BJ (cell line): ENCODE results near the gene SLC66A1. TPM values are rescaled to one million over a fixed set of nuclear protein-coding genes. Genes with fewer than 3 reads are reported as not detected.

Experiments
- CTCF ChIA-PET: fragments of 350-600 bp; formaldehyde crosslinking; extraction: SDS; loops from one replicate; lab custom pipeline; 2021; ENCODE audit warnings: antibody characterized with exemption, inconsistent platforms; lab: Yijun Ruan, JAX
- POLR2A ChIA-PET: fragments of 300-600 bp; sonication (Branson Sonifier 250); formaldehyde crosslinking; extraction: SDS; loops from one replicate; lab custom pipeline; 2021; ENCODE audit warnings: antibody characterized with exemption; lab: Charles Lee
- DNase-seq: peaks from one replicate; pipeline ENCODE4 v3.0.0-alpha.2; 2011; ENCODE audit warnings: low read depth
- H3K27me3 ChIP-seq: 2 replicates; pipeline ENCODE4 v1.6.0; 2011; ENCODE audit warnings: low read length; ENCODE audit not compliant: control insufficient read depth, insufficient read depth
- H3K36me3 ChIP-seq: 2 replicates; pipeline ENCODE4 v1.5.1; 2011; ENCODE audit warnings: low read length; ENCODE audit not compliant: control insufficient read depth, insufficient read depth
- H3K4me3 ChIP-seq: 2 replicates; pipeline ENCODE4 v1.5.1; 2011; ENCODE audit warnings: low read depth, mild to moderate bottlenecking, control low read depth, low read length
- polyA plus RNA-seq: library from polyadenylated mRNA; depleted of rRNA; stranded (reverse); fragments of >200 nt; gene quantifications from 2 replicates; pipeline ENCODE4 v1.2.3, GENCODE V29; 2011
- TF ChIP-seq, protein P1 (sequence below): IDR thresholded peaks from 2 replicates; pipeline ENCODE4 v1.5.1; 2011; ENCODE audit warnings: low read depth, mild to moderate bottlenecking, control low read depth, inconsistent platforms, low read length, moderate library complexity; ENCODE audit not compliant: insufficient read depth

SLC66A1 gene
- polyA plus RNA-seq, 1 experiment = 17.7 TPM

DNA sequence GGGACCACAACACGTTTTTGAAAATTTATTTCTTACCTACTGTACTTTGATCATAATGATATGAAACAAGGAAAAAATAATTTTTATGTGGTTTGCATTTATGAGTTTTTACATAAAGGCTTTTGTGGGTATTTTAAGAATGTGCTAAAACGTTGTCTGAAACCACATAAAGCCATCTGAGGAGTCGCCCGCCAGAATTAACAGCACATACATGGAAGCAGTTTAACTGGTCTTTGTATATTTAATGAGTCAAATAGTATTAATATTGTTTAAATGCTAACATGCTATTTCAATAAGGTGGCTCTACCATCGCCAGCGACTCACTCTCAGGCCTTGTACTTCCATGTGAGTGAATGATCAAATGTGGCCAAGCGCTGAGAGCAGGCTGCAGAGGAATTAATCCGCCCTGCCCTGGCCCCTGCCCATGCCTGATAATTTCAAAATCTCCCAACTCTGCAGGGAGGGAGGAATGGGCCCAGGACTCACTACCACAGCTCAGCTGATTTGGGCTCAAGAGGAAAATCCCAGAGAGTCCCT is 49.6 kb downstream of the SLC66A1 start:
- ChIA-PET POLR2A (no interaction called here), CTCF (interaction anchor here (0.7 to 1.9 kb wide), 3 partner anchors 18 to 112 kb away, joined by 3 to 10 read pairs (median 3); no protein-coding TSS in a partner anchor)
- no peak for DNase-seq
- Histone ChIP-seq H3K4me3 (no peak overlapping the region), H3K27me3 (no peaks in the 10 kb centered on the region), H3K36me3 (peaks cover 2% of the 10 kb centered on the region; the same call in 1 of the 2 replicates)
- TF ChIP-seq, protein P1, sequence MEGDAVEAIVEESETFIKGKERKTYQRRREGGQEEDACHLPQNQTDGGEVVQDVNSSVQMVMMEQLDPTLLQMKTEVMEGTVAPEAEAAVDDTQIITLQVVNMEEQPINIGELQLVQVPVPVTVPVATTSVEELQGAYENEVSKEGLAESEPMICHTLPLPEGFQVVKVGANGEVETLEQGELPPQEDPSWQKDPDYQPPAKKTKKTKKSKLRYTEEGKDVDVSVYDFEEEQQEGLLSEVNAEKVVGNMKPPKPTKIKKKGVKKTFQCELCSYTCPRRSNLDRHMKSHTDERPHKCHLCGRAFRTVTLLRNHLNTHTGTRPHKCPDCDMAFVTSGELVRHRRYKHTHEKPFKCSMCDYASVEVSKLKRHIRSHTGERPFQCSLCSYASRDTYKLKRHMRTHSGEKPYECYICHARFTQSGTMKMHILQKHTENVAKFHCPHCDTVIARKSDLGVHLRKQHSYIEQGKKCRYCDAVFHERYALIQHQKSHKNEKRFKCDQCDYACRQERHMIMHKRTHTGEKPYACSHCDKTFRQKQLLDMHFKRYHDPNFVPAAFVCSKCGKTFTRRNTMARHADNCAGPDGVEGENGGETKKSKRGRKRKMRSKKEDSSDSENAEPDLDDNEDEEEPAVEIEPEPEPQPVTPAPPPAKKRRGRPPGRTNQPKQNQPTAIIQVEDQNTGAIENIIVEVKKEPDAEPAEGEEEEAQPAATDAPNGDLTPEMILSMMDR = no peak

DNA sequence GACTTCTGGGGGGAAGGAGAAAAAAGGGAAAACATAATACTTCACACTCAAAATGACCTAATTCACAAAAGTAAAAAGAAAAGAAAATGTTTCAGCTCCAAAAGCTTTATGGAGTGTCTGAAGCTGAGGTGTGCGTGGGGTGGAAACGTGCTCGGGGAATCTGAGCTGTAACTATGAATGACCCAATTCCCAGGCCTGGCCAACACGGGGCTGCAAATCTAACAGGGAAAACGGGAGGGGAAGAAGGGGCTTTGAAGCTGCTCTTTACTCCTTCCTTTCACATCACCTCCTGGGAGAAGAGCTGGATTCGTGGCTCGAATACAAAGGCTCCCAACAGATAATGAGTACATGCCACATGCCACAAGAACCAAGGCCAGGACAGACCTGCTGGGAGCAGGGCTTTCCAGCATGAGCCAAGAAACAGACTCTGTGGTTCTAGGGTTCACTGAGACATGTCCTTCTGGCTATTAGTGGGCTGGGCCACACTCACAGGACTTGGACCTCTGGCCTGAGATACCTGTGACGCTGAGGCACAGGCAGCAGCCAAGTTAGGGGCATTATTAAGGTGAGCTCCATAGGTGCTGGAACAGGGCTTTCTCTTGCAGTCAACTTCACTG is 51.5 kb downstream of the SLC66A1 start:
- TF ChIP-seq, protein P1 = no peak
- ChIA-PET CTCF (interaction anchor here (0.7 to 2.0 kb wide), 6 partner anchors 10 to 289 kb away, joined by 3 to 10 read pairs (median 4); no protein-coding TSS in a partner anchor), POLR2A (interaction anchor here (0.6 kb wide), 1 partner anchor 122 kb away, joined by 13 read pairs; the partner anchor contains the start of gene CAPZB)
- peaks cover under 1% of the 10 kb centered on the region; the same call in 1 of the 2 replicates for H3K36me3 ChIP-seq
- no peak overlapping the region for H3K4me3 ChIP-seq
- no peak for DNase-seq
- H3K27me3 ChIP-seq = no peaks in the 10 kb centered on the region

DNA sequence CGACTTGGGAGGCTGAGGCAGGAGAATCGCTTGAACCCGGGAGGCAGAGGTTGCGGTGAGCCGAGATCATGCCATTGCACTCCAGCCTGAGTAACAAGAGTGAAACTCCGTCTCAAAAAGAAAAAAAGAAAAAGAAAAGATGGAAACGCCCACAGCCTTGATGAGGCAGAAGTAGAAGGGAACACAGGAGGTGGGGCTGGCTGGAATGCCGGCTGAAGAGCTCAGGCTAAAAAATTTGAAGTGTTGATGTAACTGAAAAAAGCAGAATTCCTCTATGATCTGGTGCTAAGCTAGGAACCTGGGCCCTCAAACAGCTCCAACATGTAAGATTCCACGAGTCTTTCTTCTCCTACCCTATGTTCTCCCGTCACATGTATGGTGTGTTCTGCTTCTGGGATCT is 53.6 kb downstream of the SLC66A1 start:
- ChIA-PET POLR2A (interaction anchor here (0.7 kb wide), 2 partner anchors 32 to 255 kb away, joined by 3 to 6 read pairs; no protein-coding TSS in a partner anchor), CTCF (no interaction called here)
- TF ChIP-seq, protein P1 = no peak
- H3K36me3 ChIP-seq = peaks cover 3% of the 10 kb centered on the region; the same call in 1 of the 2 replicates
- DNase-seq = no peak
- no peak overlapping the region for H3K4me3 ChIP-seq
- H3K27me3 ChIP-seq = no peaks in the 10 kb centered on the region

DNA sequence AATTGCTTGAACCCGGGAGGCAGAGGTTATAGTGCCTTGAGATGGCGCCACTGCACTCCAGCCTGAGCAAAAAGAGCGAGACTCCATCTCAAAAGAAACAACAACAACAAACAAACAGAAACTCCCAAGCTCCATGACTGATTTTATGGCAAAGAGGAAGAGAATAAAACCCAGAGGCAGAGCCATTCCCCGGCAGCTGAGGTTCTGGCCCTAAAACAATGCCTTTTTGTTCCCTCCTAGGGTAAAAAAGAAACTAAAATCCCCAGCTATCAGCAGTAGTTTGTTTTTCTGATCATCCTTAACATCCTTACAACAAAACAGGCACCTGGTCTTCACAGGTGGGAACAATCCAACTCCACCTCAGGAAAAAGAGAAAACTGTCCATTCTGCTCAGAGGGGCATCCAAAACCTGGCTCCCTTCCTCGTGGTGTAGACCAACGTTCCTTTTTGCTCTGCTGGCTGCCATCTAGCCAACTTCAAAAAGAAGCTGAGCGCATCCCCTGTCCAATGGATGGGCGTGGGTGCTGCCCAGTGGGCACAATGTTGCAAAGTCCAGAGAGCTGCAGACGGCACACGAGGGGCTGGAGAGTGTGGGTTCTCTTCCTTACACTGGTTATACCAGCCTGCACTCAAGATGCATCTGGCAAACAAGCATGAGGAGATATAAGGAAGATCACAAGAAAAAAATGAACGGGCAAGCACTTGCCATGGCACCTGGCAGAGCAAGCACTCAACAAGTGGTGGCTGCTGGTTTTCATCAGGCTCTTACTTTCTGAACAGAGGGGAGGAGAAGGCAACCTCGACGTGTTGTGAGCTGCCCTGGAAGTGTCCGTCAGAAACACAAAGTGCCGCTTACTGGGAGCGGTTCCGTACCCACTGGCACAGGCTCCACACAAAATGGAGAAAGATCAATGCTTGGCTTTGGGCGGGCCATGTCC is 54.7 kb downstream of the SLC66A1 start:
- CTCF ChIA-PET = interaction anchor here (0.5 to 1.8 kb wide), 2 partner anchors 19 to 25 kb away, joined by 3 to 5 read pairs; no protein-coding TSS in a partner anchor
- Histone ChIP-seq H3K36me3 (peaks cover 4% of the 10 kb centered on the region), H3K4me3 (no peak overlapping the region), H3K27me3 (no peaks in the 10 kb centered on the region)
- POLR2A ChIA-PET = no interaction called here
- DNase-seq = no peak
- TF ChIP-seq, protein P1 = no peak
